ENCODE results near the gene FBLL1. TPM values are rescaled to one million over a fixed set of nuclear protein-coding genes. Genes with fewer than 3 reads are reported as not detected.

The FBLL1 gene
- total RNA-seq, 1 donor from 2014 or later: 0.52 TPM

- Histone ChIP-seq H3K27ac (ENCODE audit: low read depth, low read length) (no peak overlapping the region), H3K4me3 (ENCODE audit: low read length in 3 of 3) (no peak overlapping the region), H3K4me1 (ENCODE audit: control insufficient read depth in 3 of 3, insufficient read depth in 3 of 3, low read length in 3 of 3) (peaks cover 10 to 23% (median 12%) of the 10 kb centered on the region in 3 donors), H3K27me3 (ENCODE audit: control insufficient read depth in 3 of 3, insufficient read depth in 3 of 3, low read length in 3 of 3) (no peaks in the 10 kb centered on the region), H3K9me3 (ENCODE audit: control insufficient read depth in 3 of 3, low read length in 3 of 3) (no peaks in the 10 kb centered on the region), H3K9ac (ENCODE audit: low read depth in 1 of 3, low read length in 3 of 3) (no peak overlapping the region), H3K36me3 (ENCODE audit: control insufficient read depth in 3 of 3, insufficient read depth in 3 of 3, low read length in 3 of 3) (no peaks in the 10 kb centered on the region)
Observed at GRCh38 chr5:168575391-168576372, 46.6 kb downstream of the FBLL1 start.

- Histone ChIP-seq H3K4me1 (ENCODE audit: control insufficient read depth in 3 of 3, insufficient read depth in 3 of 3, low read length in 3 of 3) (peaks cover 10 to 23% (median 12%) of the 10 kb centered on the region in 3 donors), H3K4me3 (ENCODE audit: low read length in 3 of 3) (peak overlapping the region; percentile 86 to 94 (median 88)), H3K9me3 (ENCODE audit: control insufficient read depth in 3 of 3, low read length in 3 of 3) (no peaks in the 10 kb centered on the region), H3K27ac (ENCODE audit: low read depth, low read length) (peak overlapping the region; percentile 86), H3K9ac (ENCODE audit: low read depth in 1 of 3, low read length in 3 of 3) (peak overlapping the region; percentile 92 to 97 (median 96)), H3K36me3 (ENCODE audit: control insufficient read depth in 3 of 3, insufficient read depth in 3 of 3, low read length in 3 of 3) (no peaks in the 10 kb centered on the region), H3K27me3 (ENCODE audit: control insufficient read depth in 3 of 3, insufficient read depth in 3 of 3, low read length in 3 of 3) (no peaks in the 10 kb centered on the region)
Observed at GRCh38 chr5:168578006-168578405, 48.9 kb downstream of the FBLL1 start.

- Histone ChIP-seq H3K9ac (ENCODE audit: low read depth in 1 of 3, low read length in 3 of 3) (peak within 1 kb of the TSS; percentile 92 to 97 (median 96)), H3K4me1 (ENCODE audit: control insufficient read depth in 3 of 3, insufficient read depth in 3 of 3, low read length in 3 of 3) (peaks cover 10 to 23% (median 12%) of the 10 kb centered on the region in 3 donors), H3K36me3 (ENCODE audit: control insufficient read depth in 3 of 3, insufficient read depth in 3 of 3, low read length in 3 of 3) (no peaks in the 10 kb centered on the region), H3K27me3 (ENCODE audit: control insufficient read depth in 3 of 3, insufficient read depth in 3 of 3, low read length in 3 of 3) (no peaks in the 10 kb centered on the region), H3K9me3 (ENCODE audit: control insufficient read depth in 3 of 3, low read length in 3 of 3) (no peaks in the 10 kb centered on the region), H3K4me3 (ENCODE audit: low read length in 3 of 3) (peak within 1 kb of the TSS; percentile 86 to 94 (median 91)), H3K27ac (ENCODE audit: low read depth, low read length) (peak within 1 kb of the TSS; percentile 86)
Observed at GRCh38 chr5:168578538-168579487, 49.7 kb downstream of the FBLL1 start, which contains the start of gene PANK3. TSS of gene PANK3 (minus strand) at chr5:168579368. CDS start at chr5:168579283, 85 bp downstream.

- H3K9me3 ChIP-seq (ENCODE audit: control insufficient read depth in 3 of 3, low read length in 3 of 3): no peaks in the 10 kb centered on the region
- peak overlapping the region; percentile 86 to 94 (median 91) for H3K4me3 ChIP-seq (ENCODE audit: low read length in 3 of 3)
- peak overlapping the region; percentile 74 to 97 (median 83) for H3K9ac ChIP-seq (ENCODE audit: low read depth in 1 of 3, low read length in 3 of 3)
- H3K27me3 ChIP-seq (ENCODE audit: control insufficient read depth in 3 of 3, insufficient read depth in 3 of 3, low read length in 3 of 3): no peaks in the 10 kb centered on the region
- H3K4me1 ChIP-seq (ENCODE audit: control insufficient read depth in 3 of 3, insufficient read depth in 3 of 3, low read length in 3 of 3): peaks cover 10 to 23% (median 12%) of the 10 kb centered on the region in 3 donors
- peak overlapping the region; percentile 86 for H3K27ac ChIP-seq (ENCODE audit: low read depth, low read length)
- no peaks in the 10 kb centered on the region for H3K36me3 ChIP-seq (ENCODE audit: control insufficient read depth in 3 of 3, insufficient read depth in 3 of 3, low read length in 3 of 3)
Observed at GRCh38 chr5:168579488-168580226, 50.6 kb downstream of the FBLL1 start.

- Histone ChIP-seq H3K9me3 (ENCODE audit: control insufficient read depth in 3 of 3, low read length in 3 of 3) (no peaks in the 10 kb centered on the region), H3K27me3 (ENCODE audit: control insufficient read depth in 3 of 3, insufficient read depth in 3 of 3, low read length in 3 of 3) (no peaks in the 10 kb centered on the region), H3K9ac (ENCODE audit: low read depth in 1 of 3, low read length in 3 of 3) (peak overlapping the region; percentile 74 to 86 (median 83)), H3K27ac (ENCODE audit: low read depth, low read length) (peak overlapping the region; percentile 86), H3K4me3 (ENCODE audit: low read length in 3 of 3) (peak overlapping the region; percentile 69 to 91 (median 80)), H3K36me3 (ENCODE audit: control insufficient read depth in 3 of 3, insufficient read depth in 3 of 3, low read length in 3 of 3) (no peaks in the 10 kb centered on the region), H3K4me1 (ENCODE audit: control insufficient read depth in 3 of 3, insufficient read depth in 3 of 3, low read length in 3 of 3) (peaks cover 10 to 23% (median 12%) of the 10 kb centered on the region in 3 donors)
Observed at GRCh38 chr5:168580227-168580508, 51.1 kb downstream of the FBLL1 start.

Small RNAs within 50 kb of the gene (small RNA-seq; reads per million reads assigned to genes)
- 0.60 reads per million, percentile 67 among the genes with 10 or more reads in this experiment for gene MIR103A1

Other genes starting within 250 kb of the FBLL1 start
- gene WWC1, start 237.7 kb upstream of the FBLL1 start, total RNA-seq: 0.52 TPM
- 124 TPM for gene RARS1, start 42.8 kb upstream of the FBLL1 start, total RNA-seq
- gene PANK3, start 50.1 kb downstream of the FBLL1 start, total RNA-seq: 38.6 TPM